C4-2B (cell line): Measurements from ENCODE around the gene NSD1.

Experiments
- ZFX ChIP-seq: fragments of 450-650 bp; IDR thresholded peaks from 2 replicates; pipeline ENCODE4 v1.6.1; 2017
- TF ChIP-seq, protein P1 (sequence below): fragments of 450-650 bp; conservative IDR thresholded peaks from 2 replicates; pipeline ENCODE4 v1.5.1; 2017; ENCODE audit warnings: mild to moderate bottlenecking

DNA sequence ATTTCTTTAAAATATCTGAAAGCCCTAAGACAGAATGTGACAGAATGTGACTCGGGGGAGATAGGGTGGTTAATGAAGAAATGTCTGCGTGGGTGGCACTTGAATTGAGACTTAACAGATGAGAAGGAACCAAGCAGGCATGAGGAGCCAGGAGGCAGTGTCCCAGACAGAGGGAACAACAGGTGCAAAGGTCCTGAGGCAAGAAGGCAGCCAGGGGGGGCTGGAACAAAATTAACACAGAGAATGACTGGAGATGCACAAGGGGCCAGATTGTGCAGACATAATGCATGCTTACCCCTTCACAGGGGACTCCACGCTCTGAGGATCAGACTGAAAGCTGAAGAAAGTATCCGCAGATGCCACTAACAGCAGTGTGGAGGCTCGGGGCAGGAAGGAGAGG, 216.2 kb downstream of the NSD1 start:
- TF ChIP-seq, protein P1, sequence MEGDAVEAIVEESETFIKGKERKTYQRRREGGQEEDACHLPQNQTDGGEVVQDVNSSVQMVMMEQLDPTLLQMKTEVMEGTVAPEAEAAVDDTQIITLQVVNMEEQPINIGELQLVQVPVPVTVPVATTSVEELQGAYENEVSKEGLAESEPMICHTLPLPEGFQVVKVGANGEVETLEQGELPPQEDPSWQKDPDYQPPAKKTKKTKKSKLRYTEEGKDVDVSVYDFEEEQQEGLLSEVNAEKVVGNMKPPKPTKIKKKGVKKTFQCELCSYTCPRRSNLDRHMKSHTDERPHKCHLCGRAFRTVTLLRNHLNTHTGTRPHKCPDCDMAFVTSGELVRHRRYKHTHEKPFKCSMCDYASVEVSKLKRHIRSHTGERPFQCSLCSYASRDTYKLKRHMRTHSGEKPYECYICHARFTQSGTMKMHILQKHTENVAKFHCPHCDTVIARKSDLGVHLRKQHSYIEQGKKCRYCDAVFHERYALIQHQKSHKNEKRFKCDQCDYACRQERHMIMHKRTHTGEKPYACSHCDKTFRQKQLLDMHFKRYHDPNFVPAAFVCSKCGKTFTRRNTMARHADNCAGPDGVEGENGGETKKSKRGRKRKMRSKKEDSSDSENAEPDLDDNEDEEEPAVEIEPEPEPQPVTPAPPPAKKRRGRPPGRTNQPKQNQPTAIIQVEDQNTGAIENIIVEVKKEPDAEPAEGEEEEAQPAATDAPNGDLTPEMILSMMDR: no peak
- TF ChIP-seq ZFX: no peak
